ENCODE results near the gene UGT1A1.

UGT1A1 gene

DNA sequence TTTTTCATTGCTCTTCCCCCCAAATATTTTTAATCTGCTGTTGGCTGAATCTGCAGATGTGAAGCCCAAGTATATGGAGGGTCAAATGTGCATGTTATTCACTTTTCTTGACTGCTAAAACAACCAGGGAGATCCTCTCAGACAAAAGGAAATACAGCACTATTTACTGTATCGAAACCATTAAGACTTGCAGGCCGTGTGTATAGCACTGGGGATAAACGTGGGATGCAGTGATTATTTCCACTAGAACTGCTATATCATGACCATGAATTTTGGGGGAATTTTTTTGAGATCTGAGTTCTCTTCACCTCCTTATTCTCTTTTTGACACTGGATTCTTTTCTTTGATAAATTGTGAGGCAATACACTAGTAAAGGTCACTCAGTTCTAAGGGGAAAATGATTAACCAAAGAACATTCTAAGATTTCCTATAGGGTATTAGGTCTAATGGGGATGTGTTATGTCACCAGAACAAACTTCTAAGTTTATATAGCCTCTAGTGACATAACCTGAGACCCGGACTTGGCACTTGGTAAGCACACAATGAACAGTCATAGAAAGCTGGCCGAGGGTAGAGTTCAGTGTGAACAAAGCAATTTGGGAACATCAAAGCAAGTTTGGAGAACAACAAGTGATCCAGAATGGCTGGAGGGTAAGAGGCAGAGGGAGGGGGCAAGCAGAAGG, 14.9 kb upstream of the UGT1A1 start:
- TF ChIP-seq EGR1 (IDR thresholded peaks at IDR 0.05) (no peak), TAF1 (IDR thresholded peaks at IDR 0.05; ENCODE audit: low read depth) (no peak), ZBTB7A (IDR thresholded peaks at IDR 0.05; ENCODE audit: low read depth) (no peak), CREB1 (IDR thresholded peaks at IDR 0.05; ENCODE audit: low read depth) (no peak)
- TF ChIP-seq, protein P1, sequence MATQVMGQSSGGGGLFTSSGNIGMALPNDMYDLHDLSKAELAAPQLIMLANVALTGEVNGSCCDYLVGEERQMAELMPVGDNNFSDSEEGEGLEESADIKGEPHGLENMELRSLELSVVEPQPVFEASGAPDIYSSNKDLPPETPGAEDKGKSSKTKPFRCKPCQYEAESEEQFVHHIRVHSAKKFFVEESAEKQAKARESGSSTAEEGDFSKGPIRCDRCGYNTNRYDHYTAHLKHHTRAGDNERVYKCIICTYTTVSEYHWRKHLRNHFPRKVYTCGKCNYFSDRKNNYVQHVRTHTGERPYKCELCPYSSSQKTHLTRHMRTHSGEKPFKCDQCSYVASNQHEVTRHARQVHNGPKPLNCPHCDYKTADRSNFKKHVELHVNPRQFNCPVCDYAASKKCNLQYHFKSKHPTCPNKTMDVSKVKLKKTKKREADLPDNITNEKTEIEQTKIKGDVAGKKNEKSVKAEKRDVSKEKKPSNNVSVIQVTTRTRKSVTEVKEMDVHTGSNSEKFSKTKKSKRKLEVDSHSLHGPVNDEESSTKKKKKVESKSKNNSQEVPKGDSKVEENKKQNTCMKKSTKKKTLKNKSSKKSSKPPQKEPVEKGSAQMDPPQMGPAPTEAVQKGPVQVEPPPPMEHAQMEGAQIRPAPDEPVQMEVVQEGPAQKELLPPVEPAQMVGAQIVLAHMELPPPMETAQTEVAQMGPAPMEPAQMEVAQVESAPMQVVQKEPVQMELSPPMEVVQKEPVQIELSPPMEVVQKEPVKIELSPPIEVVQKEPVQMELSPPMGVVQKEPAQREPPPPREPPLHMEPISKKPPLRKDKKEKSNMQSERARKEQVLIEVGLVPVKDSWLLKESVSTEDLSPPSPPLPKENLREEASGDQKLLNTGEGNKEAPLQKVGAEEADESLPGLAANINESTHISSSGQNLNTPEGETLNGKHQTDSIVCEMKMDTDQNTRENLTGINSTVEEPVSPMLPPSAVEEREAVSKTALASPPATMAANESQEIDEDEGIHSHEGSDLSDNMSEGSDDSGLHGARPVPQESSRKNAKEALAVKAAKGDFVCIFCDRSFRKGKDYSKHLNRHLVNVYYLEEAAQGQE (IDR thresholded peaks at IDR 0.05; ENCODE audit: low read depth): no peak

DNA sequence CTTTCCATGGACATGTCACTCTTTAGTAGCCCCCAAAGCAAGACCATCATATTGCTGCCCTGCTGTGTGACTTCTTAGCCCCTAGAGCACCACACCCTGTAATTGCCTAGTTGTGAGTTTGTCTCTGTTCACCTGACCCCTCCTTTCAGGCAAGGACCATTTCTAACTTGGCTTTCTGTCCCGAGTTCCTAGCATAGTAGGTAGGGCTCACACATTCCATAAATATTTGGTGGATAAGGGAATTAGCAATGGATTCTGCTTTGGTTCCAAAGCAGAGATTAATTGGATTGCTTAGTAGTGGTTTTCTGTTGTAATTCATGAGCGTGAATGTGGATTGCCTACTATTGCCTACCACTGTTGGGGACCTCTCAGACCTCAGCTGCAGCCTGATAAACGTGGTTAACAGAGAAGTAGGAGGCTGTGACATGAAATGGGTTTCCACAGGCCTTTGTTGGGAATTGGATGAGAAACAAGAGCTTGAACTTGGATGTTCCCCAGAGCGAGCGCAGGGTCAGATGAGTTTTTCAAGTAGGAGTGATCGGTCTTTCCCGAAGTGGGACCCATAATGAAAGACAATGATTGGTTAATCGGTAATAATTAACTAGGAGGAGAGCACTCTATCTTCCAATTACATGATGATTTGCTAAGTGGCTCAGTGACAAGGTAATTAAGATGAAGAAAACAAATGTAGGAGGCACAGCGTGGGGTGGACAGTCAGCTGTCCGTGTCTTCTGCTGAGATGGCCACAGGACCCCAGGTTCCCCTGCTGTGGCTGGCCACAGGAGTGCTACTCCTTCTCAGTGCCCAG, 13.4 kb upstream of the UGT1A1 start:
- TF ChIP-seq NFIC (IDR thresholded peaks at IDR 0.05): no peak
- no peak for TF ChIP-seq CEBPB (IDR thresholded peaks at IDR 0.05)
- TF ChIP-seq EP300 (IDR thresholded peaks at IDR 0.05; ENCODE audit: borderline replicate concordance): no peak
- no peak for TF ChIP-seq TEAD4 (IDR thresholded peaks at IDR 0.05)
- TF ChIP-seq FOXM1 (IDR thresholded peaks at IDR 0.05; ENCODE audit: borderline replicate concordance, low read depth): no peak
- no peak for TF ChIP-seq EGR1 (IDR thresholded peaks at IDR 0.05)
- TF ChIP-seq, protein P2, sequence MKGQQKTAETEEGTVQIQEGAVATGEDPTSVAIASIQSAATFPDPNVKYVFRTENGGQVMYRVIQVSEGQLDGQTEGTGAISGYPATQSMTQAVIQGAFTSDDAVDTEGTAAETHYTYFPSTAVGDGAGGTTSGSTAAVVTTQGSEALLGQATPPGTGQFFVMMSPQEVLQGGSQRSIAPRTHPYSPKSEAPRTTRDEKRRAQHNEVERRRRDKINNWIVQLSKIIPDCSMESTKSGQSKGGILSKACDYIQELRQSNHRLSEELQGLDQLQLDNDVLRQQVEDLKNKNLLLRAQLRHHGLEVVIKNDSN (IDR thresholded peaks at IDR 0.05): no peak
- TF ChIP-seq RAD21 (IDR thresholded peaks at IDR 0.05; ENCODE audit: low read depth): no peak
- TF ChIP-seq ZBTB7A (IDR thresholded peaks at IDR 0.05; ENCODE audit: low read depth): no peak
- TF ChIP-seq TCF12 (IDR thresholded peaks at IDR 0.05; ENCODE audit: low read depth): no peak
- no peak for TF ChIP-seq CREB1 (IDR thresholded peaks at IDR 0.05; ENCODE audit: low read depth)
- TF ChIP-seq YY1 (IDR thresholded peaks at IDR 0.05; ENCODE audit: low read depth): no peak
- TF ChIP-seq, protein P3, sequence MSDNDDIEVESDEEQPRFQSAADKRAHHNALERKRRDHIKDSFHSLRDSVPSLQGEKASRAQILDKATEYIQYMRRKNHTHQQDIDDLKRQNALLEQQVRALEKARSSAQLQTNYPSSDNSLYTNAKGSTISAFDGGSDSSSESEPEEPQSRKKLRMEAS (IDR thresholded peaks at IDR 0.05): no peak
- TF ChIP-seq, protein P1 (IDR thresholded peaks at IDR 0.05; ENCODE audit: low read depth): no peak
- TF ChIP-seq TAF1 (IDR thresholded peaks at IDR 0.05; ENCODE audit: low read depth): no peak

DNA sequence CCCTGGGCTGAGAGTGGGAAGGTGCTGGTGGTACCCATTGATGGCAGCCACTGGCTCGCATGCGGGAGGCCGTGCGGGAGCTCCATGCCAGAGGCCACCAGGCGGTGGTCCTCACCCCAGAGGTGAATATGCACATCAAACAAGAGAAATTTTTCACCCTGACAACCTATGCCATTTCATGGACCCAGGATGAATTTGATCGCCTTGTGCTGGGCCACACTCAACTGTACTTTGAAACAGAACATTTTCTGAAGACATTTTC, 12.9 kb upstream of the UGT1A1 start:
- TF ChIP-seq, protein P1 (IDR thresholded peaks at IDR 0.05; ENCODE audit: low read depth): no peak
- no peak for TF ChIP-seq TCF12 (IDR thresholded peaks at IDR 0.05; ENCODE audit: low read depth)
- TF ChIP-seq, protein P3 (IDR thresholded peaks at IDR 0.05): no peak
- no peak for TF ChIP-seq ZBTB7A (IDR thresholded peaks at IDR 0.05; ENCODE audit: low read depth)
- TF ChIP-seq NFIC (IDR thresholded peaks at IDR 0.05): no peak
- no peak for TF ChIP-seq CEBPB (IDR thresholded peaks at IDR 0.05)
- no peak for TF ChIP-seq TAF1 (IDR thresholded peaks at IDR 0.05; ENCODE audit: low read depth)
- TF ChIP-seq FOXM1 (IDR thresholded peaks at IDR 0.05; ENCODE audit: borderline replicate concordance, low read depth): no peak
- TF ChIP-seq YY1 (IDR thresholded peaks at IDR 0.05; ENCODE audit: low read depth): no peak
- no peak for TF ChIP-seq EP300 (IDR thresholded peaks at IDR 0.05; ENCODE audit: borderline replicate concordance)
- TF ChIP-seq TEAD4 (IDR thresholded peaks at IDR 0.05): no peak
- TF ChIP-seq CREB1 (IDR thresholded peaks at IDR 0.05; ENCODE audit: low read depth): no peak
- no peak for TF ChIP-seq EGR1 (IDR thresholded peaks at IDR 0.05)
- TF ChIP-seq, protein P2 (IDR thresholded peaks at IDR 0.05): no peak
- TF ChIP-seq RAD21 (IDR thresholded peaks at IDR 0.05; ENCODE audit: low read depth): no peak

Data from Ishikawa (cell line).